ENCODE results near the gene ZCCHC14. TPM values are rescaled to one million over a fixed set of nuclear protein-coding genes. Genes with fewer than 3 reads are reported as not detected.

Gene ZCCHC14
- total and polyA plus RNA-seq, 2 of the 13 experiments (the other 11 are each of a cell fraction or from before 2014, with no cell fraction given), result 12.4 to 12.5 TPM

- TF ChIP-seq DBP (CRISPR knock-in tag; IDR thresholded peaks at IDR 0.05; ENCODE audit: not compliant biosample characterization) (no peak), SCMH1 (CRISPR knock-in tag; IDR thresholded peaks at IDR 0.05; ENCODE audit: borderline replicate concordance) (no peak), TBP (CRISPR knock-in tag; IDR thresholded peaks at IDR 0.05) (no peak), ZNF879 (CRISPR knock-in tag; IDR thresholded peaks at IDR 0.05) (no peak), CBX5 (CRISPR knock-in tag; IDR thresholded peaks at IDR 0.05; ENCODE audit: borderline replicate concordance) (0 out of 2 replicates have a peak, but pooled peaks have one; percentile 15), HOMEZ (CRISPR knock-in tag; IDR thresholded peaks at IDR 0.05; ENCODE audit: low read depth) (no peak), EP300 (IDR thresholded peaks at IDR 0.05; ENCODE audit: low read depth in 2 of 2, low read length in 2 of 2) (peak in 1 of 2 experiments; percentile 28; a peak in 1 of 4 replicates), EP300 (CRISPR knock-in tag; IDR thresholded peaks at IDR 0.05; ENCODE audit: borderline replicate concordance) (no peak), GMEB1 (CRISPR knock-in tag; IDR thresholded peaks at IDR 0.05; ENCODE audit: borderline replicate concordance) (no peak; the same call in none of the 2 replicates), JUND (CRISPR knock-in tag; IDR thresholded peaks at IDR 0.05) (0 out of 2 replicates have a peak, but pooled peaks have one; percentile 17), GTF2F1 (IDR thresholded peaks at IDR 0.05; ENCODE audit: low read length) (no peak), MEF2D (CRISPR knock-in tag; IDR thresholded peaks at IDR 0.05) (no peak; the same call in 1 of the 2 replicates), ZNF441 (CRISPR knock-in tag; IDR thresholded peaks at IDR 0.05; ENCODE audit: borderline replicate concordance) (peak; percentile 56), DMTF1 (CRISPR knock-in tag; IDR thresholded peaks at IDR 0.05) (no peak), RFX3 (CRISPR knock-in tag; IDR thresholded peaks at IDR 0.05) (no peak), GABPA (IDR thresholded peaks at IDR 0.05; ENCODE audit: low read depth, low read length) (no peak), GABPA (CRISPR knock-in tag; IDR thresholded peaks at IDR 0.05; ENCODE audit: low read depth) (peak; percentile 24; the same call in 1 of the 2 replicates), RBAK (CRISPR knock-in tag; IDR thresholded peaks at IDR 0.05) (no peak), CREB1 (IDR thresholded peaks at IDR 0.05) (no peak), CREB1 (CRISPR knock-in tag; IDR thresholded peaks at IDR 0.05) (no peak)
These were observed 43.3 kb upstream of the ZCCHC14 start (continued) for GRCh38 chr16:87535855-87536794.

All from HepG2 (cell line).